Measurements from ENCODE around the gene NTM.

NTM gene

GRCh38 chr11:131662317-131662972, 292.0 kb downstream of the NTM start:
- in situ Hi-C loops (cut with MboI; ENCODE audit: low sequenced_read_pairs), result loop anchor here (25.0 kb wide), 1 partner anchor 600 kb away; no protein-coding TSS in a partner anchor

GRCh38 chr11:131662993-131663392, 292.6 kb downstream of the NTM start:
- in situ Hi-C loops (cut with MboI; ENCODE audit: low sequenced_read_pairs), result loop anchor here (25.0 kb wide), 1 partner anchor 601 kb away; no protein-coding TSS in a partner anchor

DNA sequence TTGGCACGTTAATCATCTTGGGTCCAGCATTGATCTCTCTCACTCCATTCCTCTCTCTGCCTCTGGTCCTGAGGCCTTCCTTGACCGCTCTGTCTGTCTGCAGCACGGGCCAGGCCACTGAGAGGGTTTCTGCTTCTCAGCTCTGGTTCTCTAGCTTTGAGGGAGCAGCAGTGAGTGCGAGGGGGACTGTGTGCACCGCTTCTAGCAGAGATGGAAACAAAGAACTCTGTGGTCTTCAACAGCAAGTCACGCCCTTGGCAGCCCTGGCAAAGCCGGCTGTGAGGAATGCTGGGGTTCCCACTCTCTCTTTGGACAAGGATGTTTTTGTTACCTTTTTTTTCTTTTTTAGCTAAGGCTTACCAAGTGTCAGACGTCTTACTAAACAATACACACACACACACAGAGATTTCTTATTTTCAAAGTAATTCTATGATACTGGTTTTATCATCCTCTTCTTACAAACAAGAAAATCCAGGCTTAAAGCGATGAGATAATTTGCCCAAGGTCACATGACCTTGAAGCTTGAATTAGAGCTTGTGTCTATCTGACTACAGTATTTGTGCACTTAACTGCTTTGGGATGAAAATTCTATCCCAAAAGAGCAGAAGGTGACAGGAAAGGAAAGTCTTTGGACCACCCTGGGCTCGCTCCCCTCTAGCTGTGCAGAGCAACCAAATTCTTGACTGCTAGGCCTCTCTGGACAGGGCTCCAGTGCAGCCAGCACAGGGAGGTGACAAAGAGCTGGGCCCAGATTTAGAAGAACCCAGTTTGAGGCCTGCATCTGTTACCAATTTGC, 293.2 kb downstream of the NTM start:
- in situ Hi-C loops (cut with MboI; ENCODE audit: low sequenced_read_pairs), result loop anchor here (25.0 kb wide), 1 partner anchor 601 kb away; no protein-coding TSS in a partner anchor

DNA sequence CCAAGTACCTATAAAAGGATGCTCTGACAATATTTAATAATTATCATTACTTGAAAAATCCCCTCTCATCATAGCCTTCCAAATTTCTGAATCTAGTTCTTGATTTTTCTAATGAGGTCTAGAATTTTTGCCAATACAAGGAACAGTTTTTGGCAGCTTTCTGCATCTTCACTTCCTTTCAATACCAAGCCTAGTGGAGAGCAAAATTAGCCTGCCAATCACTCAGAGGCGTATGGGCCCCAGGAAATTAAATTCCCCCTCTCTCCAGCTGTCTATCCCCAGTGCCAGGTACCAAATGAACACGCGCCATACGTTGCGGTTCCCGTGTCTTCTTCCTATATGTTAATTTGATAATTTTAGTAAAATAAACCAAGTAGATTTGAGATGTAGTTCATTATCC, 293.9 kb downstream of the NTM start:
- in situ Hi-C loops (cut with MboI; ENCODE audit: low sequenced_read_pairs), result loop anchor here (25.0 kb wide), 1 partner anchor 602 kb away; no protein-coding TSS in a partner anchor

DNA sequence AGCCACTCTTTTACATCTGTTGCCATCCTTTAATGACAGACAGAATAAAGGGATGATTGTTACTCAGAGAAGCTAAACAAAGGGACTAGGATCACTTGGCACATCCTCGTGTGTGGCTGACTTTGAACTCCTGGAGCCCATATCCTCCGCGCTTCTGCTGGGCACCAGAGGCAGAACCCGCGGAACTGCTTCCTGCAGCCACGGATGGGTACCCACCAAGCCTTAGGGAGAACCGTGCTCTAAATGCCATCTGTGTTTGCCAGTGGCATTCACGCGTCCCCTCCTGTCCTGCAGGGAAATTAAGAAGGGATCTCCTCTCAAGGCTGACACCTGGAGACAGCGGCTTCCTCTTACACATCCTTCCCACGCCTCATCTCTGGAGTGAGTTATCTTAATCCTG, 294.4 kb downstream of the NTM start:
- in situ Hi-C loops (cut with MboI; ENCODE audit: low sequenced_read_pairs), result loop anchor here (25.0 kb wide), 1 partner anchor 603 kb away; no protein-coding TSS in a partner anchor

DNA sequence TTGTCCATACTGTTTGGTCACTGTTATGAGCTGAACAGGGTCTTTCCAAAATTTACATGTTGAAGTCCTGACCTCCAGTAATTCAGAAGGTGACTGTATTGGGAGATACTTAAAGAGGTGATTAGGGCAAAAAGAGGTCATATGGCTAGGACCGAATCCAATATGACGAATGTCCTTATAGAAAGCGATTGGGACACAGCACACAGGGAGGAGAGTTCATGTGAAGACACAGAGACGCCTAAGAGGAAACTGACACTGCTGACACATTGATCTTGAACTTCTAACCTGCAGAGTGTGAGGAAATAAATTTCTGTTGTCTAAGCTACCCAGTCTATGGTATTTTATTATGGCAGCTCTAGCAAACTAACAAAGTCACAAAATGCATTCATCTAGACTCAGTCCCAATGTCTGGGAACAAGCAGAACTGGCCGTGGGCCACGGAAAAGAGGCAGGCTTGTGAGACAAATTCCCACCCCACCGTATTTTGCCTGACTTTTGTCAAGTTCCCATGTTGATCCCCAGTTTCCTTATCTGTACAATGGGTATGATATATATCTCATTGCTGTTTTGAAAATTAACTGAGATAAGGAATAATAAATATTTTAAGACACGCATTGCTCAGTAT, 295.0 kb downstream of the NTM start:
- in situ Hi-C loops (cut with MboI; ENCODE audit: low sequenced_read_pairs), result loop anchor here (25.0 kb wide), 1 partner anchor 603 kb away; no protein-coding TSS in a partner anchor

- in situ Hi-C loops (cut with MboI; ENCODE audit: low sequenced_read_pairs), result loop anchor here (25.0 kb wide), 1 partner anchor 604 kb away; no protein-coding TSS in a partner anchor
These were observed 295.6 kb downstream of the NTM start for GRCh38 chr11:131666006-131666405.

- in situ Hi-C loops (cut with MboI; ENCODE audit: low sequenced_read_pairs), result loop anchor here (25.0 kb wide), 1 partner anchor 604 kb away; no protein-coding TSS in a partner anchor
These were observed 296.2 kb downstream of the NTM start for GRCh38 chr11:131666617-131667016.

GRCh38 chr11:131667566-131667965, 297.2 kb downstream of the NTM start:
- in situ Hi-C loops (cut with MboI; ENCODE audit: low sequenced_read_pairs), result loop anchor here (25.0 kb wide), 1 partner anchor 605 kb away; no protein-coding TSS in a partner anchor

DNA sequence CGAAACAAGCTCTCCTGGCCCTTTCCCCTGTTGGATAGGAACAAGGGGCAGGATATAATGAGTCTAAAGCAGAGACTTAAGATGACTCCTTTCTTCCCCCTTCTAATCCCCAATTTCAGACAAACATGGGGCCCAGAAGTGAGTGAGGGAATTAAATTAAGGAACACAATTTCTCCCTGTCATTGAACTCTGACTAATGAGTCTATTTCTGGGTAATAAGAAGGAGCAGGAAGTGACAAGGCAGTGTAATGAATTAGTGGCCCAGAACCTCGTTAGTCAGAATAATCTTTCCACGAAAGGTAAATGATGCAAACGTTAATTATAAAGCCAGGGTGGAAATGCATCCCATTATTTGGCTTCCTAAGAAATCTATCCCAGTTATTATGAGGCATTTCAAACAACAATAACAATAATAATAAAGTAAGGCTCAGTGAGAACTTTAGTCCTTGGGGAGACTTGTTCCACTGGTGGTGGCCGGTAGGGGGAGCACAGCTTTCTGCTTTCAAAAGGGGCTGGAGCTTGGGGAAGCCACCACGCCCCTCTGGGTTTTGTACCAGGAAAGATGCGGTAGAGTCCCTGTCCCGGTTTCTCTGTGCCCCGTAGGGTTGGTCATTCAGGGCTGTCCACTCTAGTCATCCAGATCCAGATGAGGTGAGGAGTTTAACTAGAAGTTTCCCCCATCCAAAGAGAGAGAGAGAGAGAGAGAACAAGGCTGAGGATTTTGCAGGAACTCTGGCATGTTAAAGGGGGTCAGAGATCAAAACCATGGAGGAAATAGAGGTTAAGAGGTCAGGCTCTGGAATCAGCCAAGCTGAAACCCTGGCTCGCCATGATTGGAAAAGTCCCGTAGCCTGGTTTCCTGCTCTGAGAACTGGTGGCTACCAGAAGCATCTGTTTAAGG, 298.3 kb downstream of the NTM start:
- in situ Hi-C loops (cut with MboI; ENCODE audit: low sequenced_read_pairs), result loop anchor here (25.0 kb wide), 1 partner anchor 606 kb away; no protein-coding TSS in a partner anchor

DNA sequence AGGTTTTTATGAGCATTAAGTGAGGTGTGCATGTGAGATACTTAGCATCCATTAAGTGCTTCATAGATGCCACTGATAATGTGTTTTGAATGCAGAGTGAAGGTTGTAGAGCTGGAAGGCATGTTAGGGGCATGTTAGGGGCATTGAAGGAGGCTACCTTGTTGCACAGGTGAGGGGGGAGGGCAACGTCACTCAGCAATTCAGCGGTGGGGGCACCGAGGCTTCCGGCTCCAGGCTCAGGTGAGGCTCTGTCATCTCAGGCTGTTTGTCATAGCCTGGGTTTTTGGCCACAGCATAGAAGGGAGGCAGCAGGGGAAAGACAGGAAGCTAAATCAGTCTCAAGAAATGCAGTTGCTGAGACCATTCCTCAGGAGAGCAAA, 299.0 kb downstream of the NTM start:
- in situ Hi-C loops (cut with MboI; ENCODE audit: low sequenced_read_pairs), result loop anchor here (25.0 kb wide), 1 partner anchor 607 kb away; no protein-coding TSS in a partner anchor

DNA sequence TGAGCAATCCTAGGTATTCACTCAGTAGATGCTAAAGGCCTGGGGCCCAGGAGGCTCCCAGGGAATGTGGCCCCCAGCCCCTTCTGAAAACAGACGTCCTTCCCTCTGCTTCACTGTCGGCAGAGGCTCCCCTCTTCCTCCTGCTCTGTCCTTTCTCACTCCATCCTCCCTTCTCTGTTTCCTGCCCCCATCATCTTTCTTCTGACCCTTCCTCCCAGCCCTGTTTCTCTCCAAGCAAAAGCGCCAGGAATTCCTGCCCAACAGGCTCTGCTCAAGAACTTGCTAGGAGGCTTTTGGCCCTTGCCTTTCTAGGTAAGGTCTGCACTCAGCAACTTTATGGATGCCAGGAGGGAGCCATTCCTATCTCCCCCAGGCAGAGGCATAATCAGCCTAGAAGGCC, 300.5 kb downstream of the NTM start:
- in situ Hi-C loops (cut with MboI; ENCODE audit: low sequenced_read_pairs), result loop anchor here (25.0 kb wide), 1 partner anchor 609 kb away; no protein-coding TSS in a partner anchor

DNA sequence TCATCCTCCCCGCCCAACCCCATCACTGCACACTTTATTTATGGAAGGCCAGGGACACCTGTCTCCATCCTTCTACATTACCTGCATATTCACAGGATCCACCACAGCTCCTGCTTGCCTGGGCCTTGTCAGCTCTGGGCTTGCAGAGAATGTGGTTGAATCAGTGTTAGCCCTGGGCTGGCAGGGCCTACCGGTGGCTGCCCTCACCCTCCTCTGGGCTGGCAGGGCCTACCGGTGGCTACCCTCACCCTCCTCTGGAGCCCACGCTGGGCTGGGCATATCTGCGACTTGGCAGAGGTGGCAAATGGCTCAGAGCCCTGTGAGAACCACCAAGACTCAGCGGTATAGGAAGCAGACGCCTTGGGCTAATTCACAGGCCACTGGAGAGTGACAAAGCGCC, 300.9 kb downstream of the NTM start:
- in situ Hi-C loops (cut with MboI; ENCODE audit: low sequenced_read_pairs), result loop anchor here (25.0 kb wide), 1 partner anchor 609 kb away; no protein-coding TSS in a partner anchor

DNA sequence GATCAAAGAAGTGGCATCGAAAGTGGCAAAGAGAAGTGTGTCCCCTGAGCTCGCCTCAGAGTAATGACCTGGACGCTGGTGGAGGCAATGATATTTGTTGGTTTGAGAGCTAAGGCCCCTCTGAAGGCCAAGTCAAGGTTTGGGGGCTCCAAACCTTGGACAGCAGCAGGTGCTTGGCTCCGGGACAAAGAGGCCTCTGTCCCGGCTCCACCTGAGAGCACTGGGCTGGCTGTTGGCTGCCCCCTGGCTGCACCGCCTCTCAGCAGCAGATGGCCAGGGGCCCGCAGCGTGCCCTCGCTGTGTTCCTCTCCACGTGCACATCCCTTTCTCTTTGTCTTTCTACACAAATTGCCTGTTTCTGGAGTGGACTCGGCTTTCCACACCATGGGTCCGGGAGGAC, 301.3 kb downstream of the NTM start:
- in situ Hi-C loops (cut with MboI; ENCODE audit: low sequenced_read_pairs), result loop anchor here (25.0 kb wide), 1 partner anchor 609 kb away; no protein-coding TSS in a partner anchor

DNA sequence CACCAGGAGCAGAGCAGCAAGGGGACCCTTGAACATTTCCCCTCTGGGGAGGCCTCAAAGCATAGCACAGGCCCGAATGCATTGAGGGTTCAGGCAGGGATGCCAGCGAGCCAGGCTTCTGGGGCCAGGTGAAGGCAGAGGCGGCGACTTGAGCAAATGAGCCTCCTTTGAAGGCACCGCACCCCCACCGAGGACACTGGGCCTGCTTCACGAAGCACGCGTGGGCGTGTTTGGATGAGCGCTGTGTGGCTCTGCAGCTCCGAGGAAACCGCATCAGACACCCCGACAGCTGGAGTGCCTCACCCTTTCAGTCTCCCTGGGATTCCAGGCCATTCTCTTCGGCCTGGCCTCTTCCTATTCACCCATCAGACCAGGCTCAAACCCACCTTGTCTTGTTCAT, 301.8 kb downstream of the NTM start:
- in situ Hi-C loops (cut with MboI; ENCODE audit: low sequenced_read_pairs), result loop anchor here (25.0 kb wide), 1 partner anchor 610 kb away; no protein-coding TSS in a partner anchor

DNA sequence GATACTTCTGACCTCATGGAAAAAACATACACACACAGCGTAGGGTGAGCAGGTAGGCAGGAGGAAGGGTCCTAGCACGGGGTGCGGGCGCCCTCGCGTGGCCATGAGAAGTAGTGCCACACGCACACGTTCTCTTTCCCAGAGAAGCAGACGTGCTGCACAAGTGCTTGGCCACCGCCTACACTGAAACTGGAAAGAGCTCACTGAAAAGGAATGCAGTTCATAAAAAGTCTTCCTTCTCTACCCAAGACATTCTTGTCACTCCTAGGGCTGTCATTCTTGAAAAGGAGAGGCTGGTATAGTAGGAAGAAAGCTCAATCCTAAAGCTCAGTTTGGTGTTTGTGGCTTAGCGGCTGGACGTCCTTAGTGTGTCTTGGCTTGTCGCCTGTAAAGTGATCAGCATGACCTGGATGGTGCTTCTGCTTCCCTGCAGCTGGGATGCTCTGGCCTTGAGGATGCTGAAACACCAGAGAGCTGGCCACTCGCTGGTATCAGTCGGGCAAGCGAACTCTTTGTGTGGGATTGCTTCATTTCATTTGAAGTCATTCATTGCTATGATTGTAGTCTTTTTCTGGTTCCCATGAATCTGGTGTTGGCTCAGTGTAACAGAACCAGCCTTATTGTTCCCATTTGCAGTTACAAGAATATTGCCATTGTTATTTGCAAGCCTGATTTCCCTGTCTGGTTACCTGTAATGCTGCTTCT, 303.8 kb downstream of the NTM start:
- in situ Hi-C loops (cut with MboI; ENCODE audit: low sequenced_read_pairs), result loop anchor here (25.0 kb wide), 1 partner anchor 612 kb away; no protein-coding TSS in a partner anchor

GRCh38 chr11:131675121-131675888, 304.9 kb downstream of the NTM start:
- in situ Hi-C loops (cut with MboI; ENCODE audit: low sequenced_read_pairs), result no loop called here

DNA sequence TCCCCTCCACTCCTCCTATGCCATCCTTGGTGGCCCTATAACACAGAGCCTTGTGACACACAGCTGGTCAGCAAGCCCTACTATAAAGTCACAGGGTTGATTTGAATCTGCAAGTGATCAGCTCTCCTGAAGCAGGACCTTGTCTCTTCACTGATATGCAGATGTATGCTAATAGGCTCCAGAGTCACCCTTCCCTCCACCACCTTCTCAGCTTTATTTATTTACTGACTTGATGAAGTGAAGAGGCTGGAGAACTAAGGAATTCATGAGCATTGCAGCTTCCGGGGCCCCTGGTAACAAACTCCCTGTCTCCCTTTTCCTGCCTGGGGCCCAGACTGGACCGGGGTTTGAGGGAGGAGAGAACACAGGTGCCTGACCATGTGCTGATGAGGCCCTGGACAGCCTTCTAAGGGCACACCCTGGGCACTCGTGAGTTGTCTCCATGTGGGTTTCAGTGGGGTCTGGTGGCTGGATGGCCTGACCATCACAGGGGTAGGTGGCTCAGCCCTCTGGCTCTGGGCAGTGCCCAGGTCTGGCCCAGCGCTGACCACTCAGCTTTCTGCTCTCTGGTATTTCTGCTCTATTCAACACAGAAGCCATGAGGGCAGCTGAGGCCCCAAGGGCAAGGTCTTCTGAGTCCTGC, 307.5 kb downstream of the NTM start:
- in situ Hi-C loops (cut with MboI; ENCODE audit: low sequenced_read_pairs), result no loop called here

All from HL-60/S4 (cell line).